Left ventricle myocardium inferior (tissue), 1 donor: Measurements from ENCODE around the gene LMO2. TPM values are rescaled to one million over a fixed set of nuclear protein-coding genes. Genes with fewer than 3 reads are reported as not detected.

Source experiments
- DNase-seq: peaks from one replicate; pipeline ENCODE4 v3.0.0-alpha.2; 2020
- H3K27ac ChIP-seq: fragments of 200-600 bp; replicated peaks from 2 replicates; pipeline ENCODE4 v1.8.0; 2021
- H3K27me3 ChIP-seq: fragments of 200-600 bp; 2 replicates; pipeline ENCODE4 v1.8.0; 2021; ENCODE audit warnings: low read depth
- H3K36me3 ChIP-seq: fragments of 200-600 bp; 2 replicates; pipeline ENCODE4 v1.8.0; 2021
- H3K4me1 ChIP-seq: fragments of 200-600 bp; 2 replicates; pipeline ENCODE4 v1.8.0; 2021
- H3K4me3 ChIP-seq: fragments of 200-600 bp; 2 replicates; pipeline ENCODE4 v1.8.0; 2021; ENCODE audit warnings: mild to moderate bottlenecking, moderate library complexity
- H3K9me3 ChIP-seq: fragments of 200-600 bp; replicated peaks from 2 replicates; pipeline ENCODE4 v1.8.0; 2021
- CTCF ChIP-seq: fragments of 200-600 bp; IDR thresholded peaks from 2 replicates; pipeline ENCODE4 v1.8.0; 2021; ENCODE audit warnings: antibody characterized with exemption, mild to moderate bottlenecking, borderline replicate concordance
- intact Hi-C: fragments of 100-400 bp; cut with micrococcal nuclease; formaldehyde crosslinking; loops from one replicate; pipeline ENCODE4 v1.11.0; 2022
- total RNA-seq: library from RNA; stranded (reverse); fragmentation: NEBNext Ultra II Directional; extraction: Animal tissue kit (Norgen Biotek cat#: 25700); gene quantifications from one replicate; pipeline ENCODE4 v1.2.1, GENCODE V29; 2021
- donor health status: DM: no; HTN: yes; CAD: no; lungs with severe emphysema.

LMO2 gene
- total RNA-seq, 1 donor from 2014 or later, result 8.4 TPM

- Histone ChIP-seq H3K4me3 (no peak overlapping the region), H3K9me3 (no peaks in the 10 kb centered on the region), H3K27me3 (peaks cover 16% of the 10 kb centered on the region), H3K36me3 (no peaks in the 10 kb centered on the region), H3K4me1 (no peaks in the 10 kb centered on the region), H3K27ac (no peak overlapping the region)
- intact Hi-C loops, result no loop called here
- no peak for TF ChIP-seq CTCF
- DNase-seq, result no peak
Measured at GRCh38 chr11:33892906-33893594, 1.2 kb upstream of the LMO2 start.

- no peaks in the 10 kb centered on the region for H3K36me3 ChIP-seq
- DNase-seq, result no peak
- no peak overlapping the region for H3K27ac ChIP-seq
- H3K4me3 ChIP-seq, result no peak overlapping the region
- H3K9me3 ChIP-seq, result no peaks in the 10 kb centered on the region
- no peak for TF ChIP-seq CTCF
- intact Hi-C loops, result no loop called here
- H3K27me3 ChIP-seq, result peaks cover 33% of the 10 kb centered on the region
- no peaks in the 10 kb centered on the region for H3K4me1 ChIP-seq
Measured at GRCh38 chr11:33889821-33890378, 2.0 kb downstream of the LMO2 start.

GRCh38 chr11:33889296-33889695 lies 2.6 kb downstream of the LMO2 start:
- DNase-seq, result no peak
- TF ChIP-seq CTCF, result no peak
- H3K36me3 ChIP-seq, result no peaks in the 10 kb centered on the region
- no peak overlapping the region for H3K4me3 ChIP-seq
- intact Hi-C loops, result no loop called here
- no peaks in the 10 kb centered on the region for H3K9me3 ChIP-seq
- H3K4me1 ChIP-seq, result no peaks in the 10 kb centered on the region
- H3K27ac ChIP-seq, result no peak overlapping the region
- peaks cover 35% of the 10 kb centered on the region for H3K27me3 ChIP-seq

- H3K27me3 ChIP-seq, result peaks cover 49% of the 10 kb centered on the region
- H3K36me3 ChIP-seq, result no peaks in the 10 kb centered on the region
- TF ChIP-seq CTCF, result no peak
- intact Hi-C loops, result no loop called here
- H3K4me1 ChIP-seq, result no peaks in the 10 kb centered on the region
- H3K4me3 ChIP-seq, result no peak overlapping the region
- no peak for DNase-seq
- no peak overlapping the region for H3K27ac ChIP-seq
- H3K9me3 ChIP-seq, result no peaks in the 10 kb centered on the region
Measured at GRCh38 chr11:33887886-33888285, 4.0 kb downstream of the LMO2 start.

- Histone ChIP-seq H3K9me3 (no peaks in the 10 kb centered on the region), H3K4me3 (no peak overlapping the region), H3K27me3 (peaks cover 63% of the 10 kb centered on the region), H3K27ac (no peak overlapping the region), H3K4me1 (no peaks in the 10 kb centered on the region), H3K36me3 (no peaks in the 10 kb centered on the region)
- intact Hi-C loops, result no loop called here
- no peak for TF ChIP-seq CTCF
- no peak for DNase-seq
Measured at GRCh38 chr11:33885338-33886005, 6.4 kb downstream of the LMO2 start.
